Neural cell (in vitro differentiated cells): ENCODE results near the gene KIF19.

Experiments
- EP300 ChIP-seq: fragments of 450-650 bp; conservative IDR thresholded peaks from 2 replicates; pipeline ENCODE4 v1.6.1; 2014; ENCODE audit warnings: antibody characterized with exemption, mild to moderate bottlenecking, moderate library complexity; ENCODE audit not compliant: poor library complexity, severe bottlenecking
- EZH2 ChIP-seq: fragments of 200-600, 300-800 bp; shearing (Covaris generic), sonication (generic); IDR thresholded peaks from 2 replicates; pipeline ENCODE4 v1.6.1; 2014; ENCODE audit warnings: antibody characterized with exemption, low read length, borderline replicate concordance, mild to moderate bottlenecking; ENCODE audit not compliant: insufficient read depth, poor library complexity, severe bottlenecking
- POLR2AphosphoS5 ChIP-seq: IDR thresholded peaks from 2 replicates; pipeline ENCODE4 v1.6.1; 2012
- SMC3 ChIP-seq: fragments of 450-650 bp; conservative IDR thresholded peaks from 2 replicates; pipeline ENCODE4 v1.6.1; 2014; ENCODE audit warnings: antibody characterized with exemption, mild to moderate bottlenecking, moderate library complexity; ENCODE audit not compliant: poor library complexity
- TF ChIP-seq, protein P1 (sequence below): fragments of 450-650 bp; IDR thresholded peaks from 2 replicates; pipeline ENCODE4 v1.5.1; 2014; ENCODE audit warnings: antibody characterized with exemption, mild to moderate bottlenecking, moderate library complexity; ENCODE audit not compliant: poor library complexity, severe bottlenecking
- TF ChIP-seq, protein P2 (sequence below): IDR thresholded peaks from 2 replicates; pipeline ENCODE4 v1.6.1; 2012; ENCODE audit warnings: borderline replicate concordance

DNA sequence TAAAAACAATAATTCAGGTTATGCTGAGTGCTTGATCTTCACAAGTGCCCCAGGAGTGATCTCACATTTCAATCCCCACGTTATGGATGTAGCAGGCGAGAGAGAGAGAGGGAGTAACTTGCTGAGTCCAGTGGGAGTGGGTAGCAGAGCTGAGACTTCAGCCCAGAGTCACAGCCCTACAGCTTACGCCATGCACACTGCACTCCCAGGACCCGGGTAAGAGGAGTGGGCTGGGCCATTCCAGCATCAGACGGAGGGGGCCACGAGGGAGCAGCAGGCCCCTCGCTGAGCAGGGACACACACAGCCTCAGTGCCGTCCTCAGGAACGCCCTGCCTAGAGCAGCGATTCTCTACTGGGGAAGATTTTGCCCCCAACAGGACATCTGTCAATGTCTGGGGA, 9.8 kb upstream of the KIF19 start:
- TF ChIP-seq, protein P1, sequence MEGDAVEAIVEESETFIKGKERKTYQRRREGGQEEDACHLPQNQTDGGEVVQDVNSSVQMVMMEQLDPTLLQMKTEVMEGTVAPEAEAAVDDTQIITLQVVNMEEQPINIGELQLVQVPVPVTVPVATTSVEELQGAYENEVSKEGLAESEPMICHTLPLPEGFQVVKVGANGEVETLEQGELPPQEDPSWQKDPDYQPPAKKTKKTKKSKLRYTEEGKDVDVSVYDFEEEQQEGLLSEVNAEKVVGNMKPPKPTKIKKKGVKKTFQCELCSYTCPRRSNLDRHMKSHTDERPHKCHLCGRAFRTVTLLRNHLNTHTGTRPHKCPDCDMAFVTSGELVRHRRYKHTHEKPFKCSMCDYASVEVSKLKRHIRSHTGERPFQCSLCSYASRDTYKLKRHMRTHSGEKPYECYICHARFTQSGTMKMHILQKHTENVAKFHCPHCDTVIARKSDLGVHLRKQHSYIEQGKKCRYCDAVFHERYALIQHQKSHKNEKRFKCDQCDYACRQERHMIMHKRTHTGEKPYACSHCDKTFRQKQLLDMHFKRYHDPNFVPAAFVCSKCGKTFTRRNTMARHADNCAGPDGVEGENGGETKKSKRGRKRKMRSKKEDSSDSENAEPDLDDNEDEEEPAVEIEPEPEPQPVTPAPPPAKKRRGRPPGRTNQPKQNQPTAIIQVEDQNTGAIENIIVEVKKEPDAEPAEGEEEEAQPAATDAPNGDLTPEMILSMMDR = no peak
- TF ChIP-seq, protein P2, sequence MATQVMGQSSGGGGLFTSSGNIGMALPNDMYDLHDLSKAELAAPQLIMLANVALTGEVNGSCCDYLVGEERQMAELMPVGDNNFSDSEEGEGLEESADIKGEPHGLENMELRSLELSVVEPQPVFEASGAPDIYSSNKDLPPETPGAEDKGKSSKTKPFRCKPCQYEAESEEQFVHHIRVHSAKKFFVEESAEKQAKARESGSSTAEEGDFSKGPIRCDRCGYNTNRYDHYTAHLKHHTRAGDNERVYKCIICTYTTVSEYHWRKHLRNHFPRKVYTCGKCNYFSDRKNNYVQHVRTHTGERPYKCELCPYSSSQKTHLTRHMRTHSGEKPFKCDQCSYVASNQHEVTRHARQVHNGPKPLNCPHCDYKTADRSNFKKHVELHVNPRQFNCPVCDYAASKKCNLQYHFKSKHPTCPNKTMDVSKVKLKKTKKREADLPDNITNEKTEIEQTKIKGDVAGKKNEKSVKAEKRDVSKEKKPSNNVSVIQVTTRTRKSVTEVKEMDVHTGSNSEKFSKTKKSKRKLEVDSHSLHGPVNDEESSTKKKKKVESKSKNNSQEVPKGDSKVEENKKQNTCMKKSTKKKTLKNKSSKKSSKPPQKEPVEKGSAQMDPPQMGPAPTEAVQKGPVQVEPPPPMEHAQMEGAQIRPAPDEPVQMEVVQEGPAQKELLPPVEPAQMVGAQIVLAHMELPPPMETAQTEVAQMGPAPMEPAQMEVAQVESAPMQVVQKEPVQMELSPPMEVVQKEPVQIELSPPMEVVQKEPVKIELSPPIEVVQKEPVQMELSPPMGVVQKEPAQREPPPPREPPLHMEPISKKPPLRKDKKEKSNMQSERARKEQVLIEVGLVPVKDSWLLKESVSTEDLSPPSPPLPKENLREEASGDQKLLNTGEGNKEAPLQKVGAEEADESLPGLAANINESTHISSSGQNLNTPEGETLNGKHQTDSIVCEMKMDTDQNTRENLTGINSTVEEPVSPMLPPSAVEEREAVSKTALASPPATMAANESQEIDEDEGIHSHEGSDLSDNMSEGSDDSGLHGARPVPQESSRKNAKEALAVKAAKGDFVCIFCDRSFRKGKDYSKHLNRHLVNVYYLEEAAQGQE = no peak
- TF ChIP-seq EP300 = no peak
- TF ChIP-seq EZH2 = no peak
- no peak for TF ChIP-seq POLR2AphosphoS5
- no peak for TF ChIP-seq SMC3
